GM12801 (cell line): ENCODE data around the gene PTX4.

ENCODE experiments used
- CTCF ChIP-seq: IDR thresholded peaks from one replicate; pipeline ENCODE4 v1.5.1; 2011; ENCODE audit warnings: control low read depth; ENCODE audit not compliant: insufficient read length; ENCODE audit errors: extremely low read depth

Gene PTX4

GRCh38 chr16:1485847-1486496, 2.8 kb downstream of the PTX4 start:
- no peak for TF ChIP-seq CTCF

GRCh38 chr16:1481906-1482835, 6.6 kb downstream of the PTX4 start:
- TF ChIP-seq CTCF: no peak

GRCh38 chr16:1477033-1477432, 11.7 kb downstream of the PTX4 start:
- TF ChIP-seq CTCF: no peak

GRCh38 chr16:1475552-1476114, 13.1 kb downstream of the PTX4 start:
- TF ChIP-seq CTCF: no peak

- TF ChIP-seq CTCF: no peak
Observed at GRCh38 chr16:1474796-1475551, 13.8 kb downstream of the PTX4 start, which contains the start of gene CLCN7. Gene CLCN7 (minus strand): TSS chr16:1475028. CDS start chr16:1474974, 54 bp downstream.

GRCh38 chr16:1474082-1474795, 14.5 kb downstream of the PTX4 start:
- TF ChIP-seq CTCF: no peak
